SKM-1 treated with dmso at 0.1 percent for 144 hours (cell line): ENCODE measurements around the gene ZNF474.
A peak's percentile ranks its signal among the peaks of the same experiment; 100 is the strongest.

Experiments
- DNase-seq: peaks from one replicate; lab custom pipeline; 2025; ENCODE audit not compliant: unreplicated experiment; lab: John Stamatoyannopoulos, UW

ZNF474 gene

DNA sequence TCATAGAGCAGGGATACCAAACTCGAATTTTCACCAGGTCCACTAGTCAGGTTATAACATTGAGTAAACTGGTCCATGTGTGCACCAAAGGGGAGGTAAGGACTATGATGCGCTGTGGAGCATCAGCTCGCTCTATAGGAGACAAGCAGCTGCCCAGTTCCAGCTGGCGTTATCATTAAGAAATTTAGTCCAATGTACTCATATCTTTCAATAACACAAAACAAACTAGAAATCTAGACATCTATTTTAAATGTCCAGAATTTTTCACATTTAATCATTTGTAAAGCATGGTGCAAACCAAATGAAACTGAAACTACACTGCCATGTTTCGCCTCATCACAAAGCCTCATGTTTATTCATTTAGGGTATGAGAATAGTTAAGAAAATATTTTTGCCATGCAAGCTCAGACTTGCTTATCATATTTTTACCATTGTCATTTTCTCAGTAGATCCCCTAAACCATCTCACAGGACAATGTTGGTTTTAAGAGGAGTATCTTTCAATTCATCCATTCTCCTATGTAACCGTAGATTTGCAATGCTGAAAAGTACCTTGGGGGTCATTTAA is 50.9 kb downstream of the ZNF474 start:
- no peak for DNase-seq

DNA sequence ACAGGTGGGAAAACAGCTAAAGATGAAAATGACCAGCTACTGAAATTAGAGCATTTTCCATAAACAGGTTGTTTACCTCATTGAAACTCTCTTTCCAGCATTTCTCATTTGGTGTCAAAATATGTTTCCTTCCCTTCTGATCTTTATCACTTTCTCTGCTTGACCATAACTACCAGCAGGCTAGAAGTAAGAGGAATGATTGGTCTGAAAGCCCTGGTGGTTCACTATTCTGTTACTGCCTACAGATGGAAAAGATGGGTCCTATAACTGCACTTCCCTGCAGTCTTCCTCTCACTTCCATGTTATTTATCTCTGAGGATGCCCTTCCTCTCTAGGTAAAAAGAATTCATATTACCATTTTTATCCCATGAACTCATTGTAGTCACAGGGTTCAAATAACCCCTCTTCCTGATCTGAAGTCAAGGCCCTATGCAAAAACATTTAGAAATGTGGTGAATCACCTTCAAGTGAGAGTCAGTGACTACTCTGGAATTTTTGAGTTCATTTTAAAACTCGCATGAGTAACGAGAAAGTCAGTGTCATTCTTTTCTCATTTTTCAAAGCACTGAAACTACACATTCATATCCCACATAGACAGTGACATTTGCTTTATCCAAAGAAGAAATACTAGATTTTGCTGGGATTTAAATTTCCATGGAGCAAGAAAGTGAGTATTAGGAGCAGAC is 51.7 kb downstream of the ZNF474 start:
- DNase-seq = no peak

DNA sequence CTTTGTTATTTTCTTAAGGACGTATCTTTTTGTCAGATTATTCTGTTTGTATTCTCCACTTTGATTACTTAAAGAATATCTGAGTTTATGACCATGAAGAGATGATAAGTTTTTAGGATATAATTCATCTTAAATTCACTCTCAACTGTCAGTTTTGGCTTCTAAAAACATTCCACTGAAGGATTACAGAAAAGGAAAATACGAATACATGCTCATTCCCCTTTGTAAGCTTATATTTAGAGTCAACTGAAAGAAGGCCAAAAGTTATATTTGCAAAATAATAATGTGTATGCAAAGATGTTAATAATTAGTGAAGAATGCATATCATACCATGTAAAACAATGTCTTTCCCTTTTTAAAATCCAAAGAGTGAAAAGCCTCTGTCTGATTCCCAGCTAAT is 52.5 kb downstream of the ZNF474 start:
- DNase-seq = no peak

DNA sequence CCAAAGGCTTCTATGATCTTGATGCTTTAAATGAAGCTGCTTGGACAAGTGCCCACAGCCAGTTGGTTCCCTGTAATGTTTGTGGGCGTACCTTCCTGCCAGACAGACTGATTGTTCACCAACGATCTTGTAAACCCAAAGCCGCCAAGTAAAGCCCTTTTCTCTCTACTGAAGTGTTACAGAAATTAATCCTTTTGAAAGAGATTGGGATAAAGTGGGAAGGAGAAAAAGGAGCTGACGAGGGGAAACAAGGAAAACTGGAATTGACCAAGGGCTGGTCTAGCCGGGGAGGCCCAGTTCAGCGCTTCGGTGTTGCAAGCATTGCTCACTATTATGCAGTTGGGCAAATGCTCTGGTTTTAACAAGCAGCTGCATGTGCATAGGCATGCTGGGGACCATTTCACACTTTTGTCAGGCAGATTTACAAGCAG is 53.2 kb downstream of the ZNF474 start:
- no peak for DNase-seq

DNA sequence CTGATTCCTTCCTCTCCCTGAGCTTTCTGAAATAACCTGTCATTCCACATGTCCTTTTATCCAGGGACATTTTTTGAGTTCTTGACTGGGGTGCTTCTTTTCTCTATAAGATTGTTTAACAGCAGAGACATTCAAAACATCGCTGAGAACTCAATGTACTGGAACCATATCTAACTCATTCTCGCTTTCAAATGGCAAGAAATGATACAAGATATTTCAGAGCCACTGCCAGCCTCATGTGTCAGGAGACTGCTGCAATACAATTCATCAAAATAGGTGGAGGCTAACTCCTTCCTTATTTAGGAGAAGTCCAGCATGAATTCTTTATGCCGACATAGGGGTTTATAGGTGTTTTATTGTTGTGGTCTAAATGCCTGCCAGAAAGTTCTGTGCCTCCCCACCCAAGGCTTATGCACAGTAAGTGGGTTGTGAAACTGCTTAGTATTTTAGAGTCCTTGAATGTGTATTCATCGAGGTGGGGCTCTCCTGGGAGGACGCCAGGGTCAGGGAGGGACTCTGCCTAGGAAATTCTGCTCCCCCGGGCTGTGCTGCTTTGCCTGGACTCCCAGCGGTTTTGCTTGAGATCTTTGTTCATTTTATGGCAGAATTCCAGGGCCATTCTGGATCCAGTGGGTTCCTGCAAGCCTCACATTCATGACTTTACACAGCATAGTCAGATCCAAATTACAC is 53.9 kb downstream of the ZNF474 start:
- no peak for DNase-seq

DNA sequence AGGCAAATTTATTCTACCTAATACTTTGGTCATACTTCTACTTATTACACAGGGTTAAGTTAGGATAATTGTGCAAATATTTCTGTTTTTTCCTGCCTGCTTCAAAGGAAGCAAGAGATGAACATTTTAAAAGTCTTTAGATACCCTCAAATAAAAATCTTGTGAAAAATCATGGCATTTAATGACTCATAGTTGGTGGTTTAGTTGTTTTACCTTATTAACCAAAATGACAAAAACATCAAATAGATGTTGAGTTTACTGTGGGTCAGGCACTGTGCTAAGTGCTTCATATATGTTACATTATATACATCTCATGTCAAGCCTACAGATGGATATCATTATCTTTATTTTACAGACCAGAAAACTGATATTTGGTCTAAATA is 54.4 kb downstream of the ZNF474 start:
- DNase-seq = no peak

DNA sequence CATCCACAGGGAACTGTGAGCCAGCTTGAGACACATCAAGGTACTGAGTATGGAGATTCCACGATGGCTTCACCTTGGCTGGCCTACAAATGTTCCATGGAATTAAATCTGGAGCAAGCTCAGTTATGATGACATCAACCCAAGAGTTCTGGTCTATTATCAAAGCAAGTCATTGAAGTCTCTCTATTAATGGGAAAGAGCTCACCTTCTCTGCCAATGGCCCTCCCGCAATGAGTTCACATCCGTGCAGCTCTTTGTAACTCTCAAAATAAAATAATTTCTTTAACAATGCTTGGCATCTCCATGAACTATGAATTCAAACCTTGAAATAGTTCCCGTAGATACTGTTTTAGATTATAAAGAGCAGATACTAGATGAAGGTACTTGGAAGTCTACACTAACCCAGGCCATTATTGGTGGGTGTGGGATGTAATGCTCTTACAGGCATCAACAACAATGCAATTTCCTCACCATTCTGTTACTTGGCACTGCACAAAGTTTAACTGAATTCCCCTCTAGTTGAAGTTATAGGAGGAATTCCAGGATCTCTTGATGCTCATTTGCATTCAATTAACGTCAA is 55.4 kb downstream of the ZNF474 start:
- no peak for DNase-seq

DNA sequence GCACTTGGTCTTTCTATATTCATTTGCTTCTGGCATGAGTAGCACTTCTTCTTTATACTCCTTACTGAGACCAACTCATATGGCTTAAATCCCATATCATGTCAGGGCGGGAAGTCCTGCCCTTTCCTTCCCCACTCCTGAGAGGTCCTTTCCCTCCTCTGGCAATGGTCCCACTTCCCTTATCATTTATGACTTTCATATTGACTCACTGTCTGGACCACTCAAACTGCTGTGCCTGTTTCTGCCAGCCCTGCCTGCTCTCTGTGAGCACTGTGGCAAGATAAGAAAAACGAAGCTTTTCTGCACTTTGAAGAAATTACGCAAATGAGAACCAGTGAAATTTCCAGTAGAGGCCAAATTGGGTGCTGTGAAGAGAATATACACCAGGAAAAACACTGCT is 58.1 kb downstream of the ZNF474 start:
- no peak for DNase-seq

DNA sequence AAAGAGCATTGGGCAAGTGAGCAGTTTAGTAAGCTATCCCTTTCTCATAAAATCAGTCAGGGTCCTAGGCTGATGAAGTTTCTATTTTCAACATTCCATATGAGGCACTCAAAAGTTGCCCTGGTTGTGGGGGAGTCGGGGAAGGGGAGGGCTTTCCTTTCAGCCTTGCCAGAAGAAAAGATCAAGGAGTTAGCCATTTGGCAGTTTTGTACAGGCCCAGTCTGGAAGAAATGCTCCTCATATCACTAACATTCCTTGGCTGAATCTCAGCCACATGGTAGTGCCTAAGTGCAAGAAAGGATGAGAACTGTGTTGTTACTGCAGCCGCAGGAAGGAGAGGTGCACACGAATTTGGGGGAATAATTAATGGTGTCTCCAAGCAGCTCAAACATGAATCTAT is 60.8 kb downstream of the ZNF474 start:
- no peak for DNase-seq

DNA sequence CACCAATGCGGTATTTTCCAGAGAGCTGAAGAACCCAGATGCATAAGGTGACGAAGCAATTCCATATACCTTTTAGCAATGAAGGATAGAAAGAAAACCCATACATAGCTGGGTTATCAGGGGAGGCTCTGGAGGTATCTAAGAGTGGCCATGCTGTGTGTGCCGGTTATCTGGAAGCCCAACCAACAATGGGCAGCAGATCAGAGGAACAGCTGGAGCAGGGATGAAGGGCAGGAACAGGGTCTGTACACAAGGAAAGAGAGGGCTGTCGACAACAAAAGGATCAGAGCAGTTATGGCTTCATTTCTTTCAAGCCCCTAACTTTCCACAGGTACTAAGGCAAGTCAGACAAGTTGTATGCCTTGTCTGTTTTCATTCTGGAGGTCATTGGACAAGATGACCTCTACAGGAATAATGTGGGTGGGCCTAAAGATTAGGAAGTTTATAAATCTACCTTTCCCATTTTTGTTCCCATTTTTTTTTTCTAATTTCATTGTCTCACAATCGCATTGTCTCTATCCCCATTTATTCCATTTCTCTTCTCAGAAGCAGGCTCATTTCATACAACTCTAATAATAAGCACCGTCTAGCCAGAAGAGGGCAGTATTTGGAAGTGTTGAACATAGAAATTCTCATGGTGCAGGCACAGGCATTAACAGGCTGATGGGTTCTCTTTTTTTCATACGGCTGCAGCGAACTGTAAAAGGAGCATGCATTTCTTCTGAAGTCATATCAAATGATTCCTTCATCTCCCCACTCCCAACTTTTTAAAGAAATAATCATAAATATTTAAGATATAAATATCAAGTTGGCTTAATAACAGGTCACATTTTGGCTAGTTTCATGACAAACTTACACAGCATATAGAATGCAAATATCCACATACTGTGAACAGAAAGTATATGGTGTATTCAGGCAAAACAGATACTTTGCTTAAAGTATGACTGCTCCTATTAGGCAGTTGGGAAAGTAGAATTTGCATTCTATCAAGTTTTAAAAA is 63.5 kb downstream of the ZNF474 start:
- DNase-seq = peak; percentile 54

DNA sequence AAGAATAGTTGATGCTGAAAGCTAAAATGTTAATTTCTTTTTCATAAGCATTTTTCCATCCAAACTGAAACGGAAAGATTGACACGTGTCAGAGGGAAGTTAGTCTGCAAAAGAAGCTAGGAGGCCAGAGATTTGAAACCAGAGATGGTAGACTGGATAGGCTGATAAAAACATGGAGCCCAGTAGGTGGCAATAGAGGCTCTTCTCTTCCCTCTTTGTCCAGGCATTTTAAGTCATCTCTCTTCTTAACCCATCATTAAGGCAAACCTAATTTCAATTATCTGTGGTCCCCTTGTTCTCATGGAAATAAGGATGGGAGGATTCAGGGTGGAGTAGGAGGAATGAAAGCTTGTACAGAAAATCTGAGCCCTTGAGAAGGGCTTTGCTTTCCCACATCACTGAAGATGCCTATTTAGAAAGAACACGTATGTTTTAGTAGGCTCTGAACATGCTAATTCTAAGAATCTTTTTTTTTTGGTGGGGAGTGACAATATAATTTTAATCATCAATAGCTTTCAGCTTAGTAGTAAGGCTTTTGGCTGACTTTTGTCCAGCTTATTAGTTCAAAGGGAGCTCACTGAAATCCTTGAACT is 66.6 kb downstream of the ZNF474 start:
- peak; percentile 36 for DNase-seq

DNA sequence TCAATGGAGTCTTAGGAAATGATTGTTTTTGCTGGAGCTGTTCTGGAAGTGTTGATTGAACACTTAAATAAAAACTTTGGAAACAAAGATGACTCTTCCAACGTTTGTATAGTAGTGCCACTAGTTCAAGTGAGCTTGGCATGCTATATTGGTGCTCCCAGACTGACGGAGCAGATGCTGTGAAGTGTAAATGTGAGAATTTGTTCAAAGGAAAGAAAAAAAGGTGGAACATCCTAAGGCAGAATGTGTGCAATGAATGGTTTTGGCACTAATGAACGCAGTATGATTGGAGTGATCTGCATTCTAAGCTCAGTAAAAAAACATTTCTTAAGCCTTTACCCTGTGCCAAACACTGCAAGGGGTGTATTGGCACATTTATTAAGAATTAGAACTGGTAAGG is 69.8 kb downstream of the ZNF474 start:
- no peak for DNase-seq

DNA sequence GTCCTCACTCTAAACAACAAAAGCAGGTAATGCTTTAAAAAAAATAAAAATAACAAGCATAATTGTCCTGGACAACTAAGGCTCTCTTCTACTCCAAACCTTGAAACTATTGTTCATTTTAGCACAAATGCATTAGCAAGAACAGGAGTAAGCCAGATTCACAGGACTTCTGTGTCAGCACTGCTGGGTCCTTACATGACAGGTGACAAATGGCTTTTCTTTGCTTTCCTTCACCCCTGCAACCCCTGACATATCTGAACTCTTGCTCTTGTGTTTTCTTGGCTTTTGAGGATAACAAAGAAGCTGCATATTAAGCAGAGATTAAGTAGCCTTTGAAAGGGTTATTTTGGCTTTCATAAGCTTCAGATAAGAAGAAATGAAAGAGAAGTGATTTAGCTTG is 71.1 kb downstream of the ZNF474 start:
- DNase-seq = no peak

DNA sequence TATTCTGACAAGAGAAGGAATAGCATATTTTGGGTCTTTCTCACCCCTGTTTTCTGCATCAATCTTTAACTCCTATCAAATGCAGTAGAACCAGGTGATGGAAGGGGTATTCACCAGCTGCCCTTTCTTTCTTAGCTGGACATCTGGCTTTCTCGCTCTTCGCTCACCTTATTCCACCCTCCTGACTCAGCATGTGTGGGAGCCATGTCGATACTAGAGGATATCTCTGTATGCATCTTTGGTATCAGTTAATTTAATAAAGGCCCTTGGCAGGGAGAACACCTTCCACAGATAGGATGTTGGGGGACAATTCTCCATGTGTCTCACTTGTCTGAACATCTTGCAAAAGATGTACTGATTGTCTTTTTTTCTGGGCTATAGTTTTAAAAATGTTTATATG is 71.5 kb downstream of the ZNF474 start:
- DNase-seq = no peak

DNA sequence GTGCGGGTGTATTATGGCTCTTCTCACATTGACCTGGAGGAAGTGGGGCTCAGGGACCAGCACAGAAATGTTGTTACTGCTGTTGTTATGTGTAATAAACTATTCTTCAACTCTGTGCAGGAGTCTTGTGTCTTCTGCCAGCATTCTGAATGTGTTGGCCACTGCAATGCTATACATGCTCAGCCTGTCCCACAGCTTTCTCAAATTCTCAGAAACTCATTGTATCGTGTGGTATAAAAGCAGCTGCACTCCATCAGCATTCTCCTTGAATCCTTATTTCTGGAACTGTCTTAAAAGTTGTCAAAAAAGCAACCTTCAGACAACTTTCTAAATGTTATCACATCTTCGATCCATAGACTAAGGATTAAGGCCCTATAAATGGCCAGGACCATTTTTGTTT is 72.0 kb downstream of the ZNF474 start:
- no peak for DNase-seq

DNA sequence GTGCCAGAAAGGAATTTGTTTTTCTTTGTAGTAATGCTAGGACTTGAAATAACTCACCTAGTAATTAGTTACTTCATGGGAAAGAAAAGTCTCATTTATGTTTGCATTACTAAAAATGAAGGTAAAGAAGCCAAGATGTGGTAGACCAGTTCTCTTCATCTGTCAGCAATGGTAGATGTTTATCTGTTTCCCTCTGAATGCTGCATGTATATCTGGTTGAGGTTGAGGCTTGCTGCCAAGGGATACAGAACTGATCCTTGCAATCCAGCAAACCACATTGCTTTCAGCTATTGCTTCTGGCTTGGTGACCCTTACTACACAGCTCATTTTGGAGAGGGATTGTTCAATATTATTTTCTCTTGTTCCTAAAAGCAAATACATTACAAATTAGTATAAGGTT is 73.6 kb downstream of the ZNF474 start:
- no peak for DNase-seq
